Measurements from ENCODE around the gene MAGI2.

GRCh38 chr7:78568690-78569089 is 884.8 kb downstream of the MAGI2 start:
- TF ChIP-seq EZH2 (IDR thresholded peaks at IDR 0.05; ENCODE audit: insufficient read depth, poor library complexity, severe bottlenecking) (no peak), EZH2phosphoT487 (IDR thresholded peaks at IDR 0.05; ENCODE audit: insufficient read depth, low read depth) (no peak)
